ENCODE data around the gene NUP37. TPM values are rescaled to one million over a fixed set of nuclear protein-coding genes. Genes with fewer than 3 reads are reported as not detected.

Gene NUP37
- 6.9 TPM for total RNA-seq

GRCh38 chr12:102119674-102120563 is at the start of gene NUP37, which contains the start of gene PARPBP:
TSS of gene NUP37 (minus strand) at chr12:102120114. CDS start at chr12:102118518, 1,596 bp downstream.
TSS of gene PARPBP (plus strand) at chr12:102120183. CDS start at chr12:102123889, 3,706 bp downstream.

GRCh38 chr12:102061560-102062418 is 58.1 kb downstream of the NUP37 start, which contains the start of gene WASHC3:
TSS of gene WASHC3 (minus strand) at chr12:102061991. CDS start at chr12:102061962, 29 bp downstream.

Other genes starting within 250 kb of the NUP37 start
- 0.94 TPM for gene DRAM1, start 242.5 kb downstream of the NUP37 start, total RNA-seq
- 52.6 TPM for gene WASHC3, start 58.1 kb downstream of the NUP37 start, total RNA-seq
- 7.8 TPM for gene PARPBP, start 69 bp upstream of the NUP37 start, total RNA-seq
- not detected for gene PMCH, start 77.7 kb upstream of the NUP37 start, total RNA-seq